ENCODE results near the gene SIAH1.

DNA sequence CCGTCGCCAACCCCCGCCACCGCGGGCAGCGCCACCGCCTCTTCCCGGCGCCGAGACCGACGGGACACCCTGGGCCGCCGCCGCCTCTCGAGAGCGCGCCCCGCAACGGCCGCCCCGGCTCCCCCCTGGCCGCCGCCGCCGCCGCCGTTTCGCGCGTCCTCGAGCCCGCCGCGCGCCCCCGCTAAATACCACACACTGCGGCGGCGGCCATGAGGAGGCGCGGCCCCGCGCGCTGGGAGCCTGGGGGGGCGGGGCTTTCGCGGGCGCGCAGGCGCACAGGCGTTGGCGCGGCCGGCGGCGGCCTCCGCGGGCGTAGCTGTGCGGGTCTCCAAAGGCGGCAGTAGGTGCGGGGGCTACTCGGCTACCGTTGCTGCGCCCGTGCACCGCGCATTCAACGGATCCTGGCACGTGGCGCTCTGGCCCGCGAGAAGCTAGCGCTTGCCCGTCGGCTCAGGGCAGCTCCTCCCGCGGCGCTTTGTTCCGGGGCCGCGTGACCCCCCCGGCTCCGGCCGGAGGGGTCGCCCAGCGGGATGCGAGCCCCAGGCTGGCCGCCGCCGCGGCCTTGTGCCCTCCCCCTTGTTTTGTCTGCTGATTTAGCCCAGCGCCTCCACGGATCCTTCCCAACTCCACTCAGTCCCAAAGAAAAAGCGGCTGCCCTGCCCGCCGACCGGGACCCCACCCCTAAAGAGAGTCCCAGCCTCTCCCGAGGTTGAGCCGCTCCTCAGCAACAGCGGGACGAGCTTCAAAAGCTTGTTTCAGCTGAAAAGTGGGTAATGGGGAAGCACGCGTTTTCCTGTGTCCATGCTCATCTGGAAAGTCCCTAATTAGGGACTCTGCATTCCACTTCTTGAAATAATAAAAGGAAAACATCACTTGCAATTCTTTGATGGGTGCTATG is at the start of gene SIAH1:
- TF ChIP-seq, protein P1, sequence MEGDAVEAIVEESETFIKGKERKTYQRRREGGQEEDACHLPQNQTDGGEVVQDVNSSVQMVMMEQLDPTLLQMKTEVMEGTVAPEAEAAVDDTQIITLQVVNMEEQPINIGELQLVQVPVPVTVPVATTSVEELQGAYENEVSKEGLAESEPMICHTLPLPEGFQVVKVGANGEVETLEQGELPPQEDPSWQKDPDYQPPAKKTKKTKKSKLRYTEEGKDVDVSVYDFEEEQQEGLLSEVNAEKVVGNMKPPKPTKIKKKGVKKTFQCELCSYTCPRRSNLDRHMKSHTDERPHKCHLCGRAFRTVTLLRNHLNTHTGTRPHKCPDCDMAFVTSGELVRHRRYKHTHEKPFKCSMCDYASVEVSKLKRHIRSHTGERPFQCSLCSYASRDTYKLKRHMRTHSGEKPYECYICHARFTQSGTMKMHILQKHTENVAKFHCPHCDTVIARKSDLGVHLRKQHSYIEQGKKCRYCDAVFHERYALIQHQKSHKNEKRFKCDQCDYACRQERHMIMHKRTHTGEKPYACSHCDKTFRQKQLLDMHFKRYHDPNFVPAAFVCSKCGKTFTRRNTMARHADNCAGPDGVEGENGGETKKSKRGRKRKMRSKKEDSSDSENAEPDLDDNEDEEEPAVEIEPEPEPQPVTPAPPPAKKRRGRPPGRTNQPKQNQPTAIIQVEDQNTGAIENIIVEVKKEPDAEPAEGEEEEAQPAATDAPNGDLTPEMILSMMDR (IDR thresholded peaks at IDR 0.05; ENCODE audit: insufficient read depth, low read length, poor library complexity, severe bottlenecking): no peak
- no peak for TF ChIP-seq EZH2phosphoT487 (conservative IDR thresholded peaks at IDR 0.05; ENCODE audit: low read length)
